Activated B cell treated with CpG ODN at 0.5 μM for 24 hours (primary cell): ENCODE measurements around the gene IDH1. TPM values are rescaled to one million over a fixed set of nuclear protein-coding genes. Genes with fewer than 3 reads are reported as not detected.

Experiments
- ATAC-seq: fragments of 200-7000 bp; cut with Tn5 transposase; one replicate; pipeline ENCODE4 v1.10.0; 2021; ENCODE audit warnings: low read depth, mild to moderate bottlenecking, moderate library complexity
- CTCF ChIA-PET: fragments of 350-600 bp; sonication (Branson Sonifier 250); formaldehyde crosslinking; loops from one replicate; lab custom pipeline; 2021; ENCODE audit warnings: antibody characterized with exemption; lab: Charles Lee
- POLR2A ChIA-PET: fragments of 350-600 bp; sonication (Branson Sonifier 250); formaldehyde crosslinking; loops from one replicate; lab custom pipeline; 2021; ENCODE audit warnings: antibody characterized with exemption; lab: Charles Lee
- DNase-seq: peaks from one replicate; pipeline ENCODE4 v3.0.0; 2022
- H3K27ac Mint-ChIP-seq: one replicate; pipeline ENCODE4 v1.8.0; 2020; ENCODE audit warnings: mixed read lengths
- H3K27me3 Mint-ChIP-seq: one replicate; pipeline ENCODE4 v1.8.0; 2021; ENCODE audit warnings: mixed read lengths
- H3K36me3 Mint-ChIP-seq: one replicate; pipeline ENCODE4 v1.8.0; 2021; ENCODE audit warnings: low read depth, mixed read lengths
- H3K4me1 Mint-ChIP-seq: one replicate; pipeline ENCODE4 v1.8.0; 2021; ENCODE audit warnings: mixed read lengths
- H3K4me3 Mint-ChIP-seq: one replicate; pipeline ENCODE4 v1.8.0; 2020; ENCODE audit warnings: mild to moderate bottlenecking, mixed read lengths
- H3K9me3 Mint-ChIP-seq: one replicate; pipeline ENCODE4 v1.8.0; 2020; ENCODE audit warnings: mixed read lengths
- intact Hi-C: fragments of 100-400 bp; cut with micrococcal nuclease; formaldehyde crosslinking; loops from one replicate; pipeline ENCODE4 v1.15.1; 2024
- total RNA-seq: library from RNA; stranded (reverse); gene quantifications from 2 replicates; pipeline ENCODE4 v1.2.3, GENCODE V29; 2022
- TF ChIP-seq, protein P1 (sequence below): fragments of 200-600 bp; IDR thresholded peaks from one replicate; pipeline ENCODE4 v1.8.0; 2022; ENCODE audit warnings: antibody characterized with exemption, mild to moderate bottlenecking

IDH1 gene
- total RNA-seq, 1 donor from 2014 or later, result 46.6 TPM

DNA sequence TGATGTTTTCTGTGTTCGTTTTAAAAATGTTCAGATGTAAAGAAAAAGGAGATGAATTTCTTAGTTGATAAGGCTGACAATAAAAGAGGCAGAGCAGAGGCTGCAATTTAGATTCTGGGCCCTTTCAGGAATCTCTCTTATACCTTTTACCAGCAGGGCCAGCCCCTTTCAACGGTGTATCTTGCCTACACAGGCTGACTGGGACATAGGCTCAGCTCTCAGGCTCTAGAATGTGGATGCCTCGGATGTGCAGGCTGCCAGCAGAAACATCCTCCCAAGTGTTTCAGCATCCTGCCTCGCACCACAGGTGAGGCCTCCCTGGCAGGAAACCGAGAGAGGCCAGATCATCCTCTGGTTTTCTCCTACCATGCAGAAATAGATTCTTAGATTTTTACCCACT is 68.4 kb downstream of the IDH1 start:
- Mint-ChIP-seq H3K36me3 (no peaks in the 10 kb centered on the region), H3K4me1 (peaks cover 8% of the 10 kb centered on the region), H3K9me3 (no peaks in the 10 kb centered on the region), H3K27ac (no peak overlapping the region), H3K27me3 (peaks cover 21% of the 10 kb centered on the region), H3K4me3 (no peak overlapping the region)
- TF ChIP-seq, protein P1, sequence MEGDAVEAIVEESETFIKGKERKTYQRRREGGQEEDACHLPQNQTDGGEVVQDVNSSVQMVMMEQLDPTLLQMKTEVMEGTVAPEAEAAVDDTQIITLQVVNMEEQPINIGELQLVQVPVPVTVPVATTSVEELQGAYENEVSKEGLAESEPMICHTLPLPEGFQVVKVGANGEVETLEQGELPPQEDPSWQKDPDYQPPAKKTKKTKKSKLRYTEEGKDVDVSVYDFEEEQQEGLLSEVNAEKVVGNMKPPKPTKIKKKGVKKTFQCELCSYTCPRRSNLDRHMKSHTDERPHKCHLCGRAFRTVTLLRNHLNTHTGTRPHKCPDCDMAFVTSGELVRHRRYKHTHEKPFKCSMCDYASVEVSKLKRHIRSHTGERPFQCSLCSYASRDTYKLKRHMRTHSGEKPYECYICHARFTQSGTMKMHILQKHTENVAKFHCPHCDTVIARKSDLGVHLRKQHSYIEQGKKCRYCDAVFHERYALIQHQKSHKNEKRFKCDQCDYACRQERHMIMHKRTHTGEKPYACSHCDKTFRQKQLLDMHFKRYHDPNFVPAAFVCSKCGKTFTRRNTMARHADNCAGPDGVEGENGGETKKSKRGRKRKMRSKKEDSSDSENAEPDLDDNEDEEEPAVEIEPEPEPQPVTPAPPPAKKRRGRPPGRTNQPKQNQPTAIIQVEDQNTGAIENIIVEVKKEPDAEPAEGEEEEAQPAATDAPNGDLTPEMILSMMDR, result no peak
- intact Hi-C loops, result no loop called here
- DNase-seq (no peak), ATAC-seq (no peak)
- ChIA-PET POLR2A (no interaction called here), CTCF (interaction anchor here (1.2 kb wide), 1 partner anchor 11 kb away, joined by 5 read pairs; no protein-coding TSS in a partner anchor)

Other genes starting within 250 kb of the IDH1 start
- gene PLEKHM3, start 229.5 kb downstream of the IDH1 start, total RNA-seq, result 12.0 and 12.2 TPM in 2 replicates
- gene CRYGD, start 130.5 kb downstream of the IDH1 start, total RNA-seq, result not detected in 2 replicates
- not detected in 2 replicates for gene CRYGC, start 125.2 kb downstream of the IDH1 start, total RNA-seq
- not detected in 2 replicates for gene CRYGB, start 108.9 kb downstream of the IDH1 start, total RNA-seq
- gene CRYGA, start 91.5 kb downstream of the IDH1 start, total RNA-seq, result not detected in 2 replicates
- gene C2orf80, start 65.0 kb downstream of the IDH1 start, total RNA-seq, result not detected in 2 replicates
- 92.2 and 106 TPM in 2 replicates for gene PIKFYVE, start 11.2 kb upstream of the IDH1 start, total RNA-seq
- 0.29 and 0.34 TPM in 2 replicates for gene PTH2R, start 151.7 kb upstream of the IDH1 start, total RNA-seq